CD4-positive, alpha-beta T cell (primary cell): ENCODE data around the gene TFAP2C. TPM values are rescaled to one million over a fixed set of nuclear protein-coding genes. Genes with fewer than 3 reads are reported as not detected.

Experiments used
- ATAC-seq: fragments of 200-7000 bp; cut with Tn5 transposase; one replicate; pipeline ENCODE4 v1.10.0; 2022; ENCODE audit warnings: mild to moderate bottlenecking; ENCODE audit not compliant: poor library complexity
- CTCF ChIA-PET: fragments of 350-600 bp; sonication (Branson Sonifier 250); formaldehyde crosslinking; loops from one replicate; lab custom pipeline; 2021; ENCODE audit warnings: antibody characterized with exemption, inconsistent platforms; lab: Charles Lee
- POLR2A ChIA-PET: fragments of 350-600 bp; sonication (Branson Sonifier 250); formaldehyde crosslinking; loops from one replicate; lab custom pipeline; 2021; ENCODE audit warnings: antibody characterized with exemption, inconsistent platforms; lab: Charles Lee
- DNase-seq, 14 experiments: peaks; one replicate each; pipeline ENCODE4 v3.0.0-alpha.2; 2013 to 2020; ENCODE audit warnings: mixed read lengths in 2 of 14
- H3K27ac ChIP-seq, 2 donors: one replicate each; pipeline versions ENCODE4 v1.5.1 to v1.7.0; 2013; ENCODE audit warnings: low read length in 2 of 2, low read depth in 1 of 2, mild to moderate bottlenecking in 1 of 2
- H3K27me3 ChIP-seq, 2 experiments: 1 replicate in 1 of 2; 2 replicates in 1 of 2; pipeline versions ENCODE4 v1.6.1 to v1.7.0; 2013; ENCODE audit warnings: low read length in 2 of 2, control low read depth in 1 of 2, mild to moderate bottlenecking in 1 of 2, moderate library complexity in 1 of 2; ENCODE audit not compliant: insufficient read depth in 2 of 2, control insufficient read depth in 1 of 2
- H3K36me3 ChIP-seq: one replicate; pipeline ENCODE4 v1.6.1; 2013; ENCODE audit warnings: low read length, control low read depth; ENCODE audit not compliant: insufficient read depth
- H3K4me1 ChIP-seq: one replicate; pipeline ENCODE4 v1.6.1; 2013; ENCODE audit warnings: low read length, control low read depth; ENCODE audit not compliant: insufficient read depth
- H3K4me3 ChIP-seq: one replicate; pipeline ENCODE4 v1.5.1; 2013; ENCODE audit warnings: mild to moderate bottlenecking, low read length, moderate library complexity
- H3K9me3 ChIP-seq, 2 experiments: 1 replicate in 1 of 2; 2 replicates in 1 of 2; pipeline versions ENCODE4 v1.6.1 to v1.7.0; 2013; ENCODE audit warnings: low read length in 2 of 2, mild to moderate bottlenecking in 2 of 2, control low read depth in 1 of 2, moderate library complexity in 1 of 2; ENCODE audit not compliant: control insufficient read depth in 1 of 2, insufficient read depth in 1 of 2
- H3K27ac Mint-ChIP-seq: one replicate; pipeline ENCODE4 v1.8.0; 2020; ENCODE audit warnings: mixed read lengths
- H3K27me3 Mint-ChIP-seq: one replicate; pipeline ENCODE4 v1.8.0; 2021; ENCODE audit warnings: mixed read lengths
- H3K36me3 Mint-ChIP-seq: one replicate; pipeline ENCODE4 v1.8.0; 2021; ENCODE audit warnings: low read depth, mixed read lengths
- H3K4me1 Mint-ChIP-seq: one replicate; pipeline ENCODE4 v1.8.0; 2021; ENCODE audit warnings: low read depth, mixed read lengths
- H3K4me3 Mint-ChIP-seq: one replicate; pipeline ENCODE4 v1.8.0; 2020; ENCODE audit warnings: mild to moderate bottlenecking, mixed read lengths
- H3K9me3 Mint-ChIP-seq: one replicate; pipeline ENCODE4 v1.8.0; 2020; ENCODE audit warnings: mixed read lengths
- intact Hi-C, 2 experiments: fragments of 100-400 bp; cut with DNase I in 1 of 2; cut with micrococcal nuclease in 1 of 2; formaldehyde crosslinking; loops; one replicate each; pipeline versions ENCODE4 v1.15.1 to v1.9.0; 2023 to 2025; cut with DNase I, micrococcal nuclease
- total RNA-seq, 174 experiments: library from RNA in 2 of 174; stranded (reverse) in 2 of 174; gene quantifications; one replicate each; pipeline ENCODE4 v1.2.3 and lab custom pipeline; 2021 to 2026
- TF ChIP-seq, protein P1 (sequence below): fragments of 200-600 bp; IDR thresholded peaks from one replicate; pipeline ENCODE4 v1.8.0; 2022; ENCODE audit warnings: antibody characterized with exemption, mild to moderate bottlenecking

TFAP2C gene
- total RNA-seq, 2 experiments from 2014 or later: not detected

DNA sequence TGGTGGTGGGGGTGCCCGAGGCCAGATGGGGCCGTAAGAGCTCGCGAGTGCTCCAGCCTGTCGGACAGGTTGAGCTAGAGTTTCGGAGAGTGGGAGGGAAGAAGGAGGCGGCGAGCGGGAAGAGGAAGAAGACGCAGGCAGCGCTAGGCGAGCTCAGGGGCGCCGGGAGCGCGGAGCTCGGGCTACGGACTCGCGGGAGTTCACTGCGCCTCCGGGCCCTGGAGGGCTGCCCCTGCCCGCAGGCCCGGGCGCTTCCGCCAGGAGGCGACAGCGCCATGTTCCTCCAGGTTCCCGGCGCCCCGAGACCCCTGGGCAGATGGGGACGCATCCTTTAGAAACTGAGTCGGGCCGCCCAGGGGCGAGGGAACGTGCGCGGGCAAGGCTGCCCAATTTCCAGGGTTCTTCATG is 984 bp downstream of the TFAP2C start:
- peaks cover 0 to 46% of the 10 kb centered on the region in 2 experiments for H3K9me3 ChIP-seq
- H3K27me3 ChIP-seq: peaks cover 61 to 73% of the 10 kb centered on the region in 2 experiments
- ATAC-seq (no peak), DNase-seq (no peak)
- H3K27ac ChIP-seq: no peak overlapping the region
- Mint-ChIP-seq H3K27me3 (peaks cover 59% of the 10 kb centered on the region), H3K27ac (no peak overlapping the region), H3K4me1 (peaks cover 11% of the 10 kb centered on the region), H3K9me3 (no peaks in the 10 kb centered on the region), H3K36me3 (no peaks in the 10 kb centered on the region), H3K4me3 (no peak overlapping the region)
- H3K36me3 ChIP-seq: no peaks in the 10 kb centered on the region
- H3K4me1 ChIP-seq: peaks cover 15% of the 10 kb centered on the region
- intact Hi-C loops: no loop called here
- POLR2A ChIA-PET: no interaction called here
- TF ChIP-seq, protein P1, sequence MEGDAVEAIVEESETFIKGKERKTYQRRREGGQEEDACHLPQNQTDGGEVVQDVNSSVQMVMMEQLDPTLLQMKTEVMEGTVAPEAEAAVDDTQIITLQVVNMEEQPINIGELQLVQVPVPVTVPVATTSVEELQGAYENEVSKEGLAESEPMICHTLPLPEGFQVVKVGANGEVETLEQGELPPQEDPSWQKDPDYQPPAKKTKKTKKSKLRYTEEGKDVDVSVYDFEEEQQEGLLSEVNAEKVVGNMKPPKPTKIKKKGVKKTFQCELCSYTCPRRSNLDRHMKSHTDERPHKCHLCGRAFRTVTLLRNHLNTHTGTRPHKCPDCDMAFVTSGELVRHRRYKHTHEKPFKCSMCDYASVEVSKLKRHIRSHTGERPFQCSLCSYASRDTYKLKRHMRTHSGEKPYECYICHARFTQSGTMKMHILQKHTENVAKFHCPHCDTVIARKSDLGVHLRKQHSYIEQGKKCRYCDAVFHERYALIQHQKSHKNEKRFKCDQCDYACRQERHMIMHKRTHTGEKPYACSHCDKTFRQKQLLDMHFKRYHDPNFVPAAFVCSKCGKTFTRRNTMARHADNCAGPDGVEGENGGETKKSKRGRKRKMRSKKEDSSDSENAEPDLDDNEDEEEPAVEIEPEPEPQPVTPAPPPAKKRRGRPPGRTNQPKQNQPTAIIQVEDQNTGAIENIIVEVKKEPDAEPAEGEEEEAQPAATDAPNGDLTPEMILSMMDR: no peak
- no peak overlapping the region for H3K4me3 ChIP-seq
- CTCF ChIA-PET: no interaction called here

- Mint-ChIP-seq H3K4me3 (no peak overlapping the region), H3K36me3 (no peaks in the 10 kb centered on the region), H3K9me3 (no peaks in the 10 kb centered on the region), H3K4me1 (peaks cover 11% of the 10 kb centered on the region), H3K27me3 (peaks cover 64% of the 10 kb centered on the region), H3K27ac (no peak overlapping the region)
- ChIA-PET CTCF (no interaction called here), POLR2A (no interaction called here)
- ATAC-seq (no peak), DNase-seq (no peak)
- Histone ChIP-seq H3K4me1 (peaks cover 15% of the 10 kb centered on the region), H3K4me3 (no peak overlapping the region), H3K27ac (no peak overlapping the region), H3K27me3 (peaks cover 55 to 67% of the 10 kb centered on the region in 2 experiments), H3K9me3 (peaks cover 0 to 42% of the 10 kb centered on the region in 2 experiments), H3K36me3 (no peaks in the 10 kb centered on the region)
- TF ChIP-seq, protein P1: no peak
- intact Hi-C loops: no loop called here
Observed at GRCh38 chr20:56630506-56631317, 1.6 kb downstream of the TFAP2C start.

DNA sequence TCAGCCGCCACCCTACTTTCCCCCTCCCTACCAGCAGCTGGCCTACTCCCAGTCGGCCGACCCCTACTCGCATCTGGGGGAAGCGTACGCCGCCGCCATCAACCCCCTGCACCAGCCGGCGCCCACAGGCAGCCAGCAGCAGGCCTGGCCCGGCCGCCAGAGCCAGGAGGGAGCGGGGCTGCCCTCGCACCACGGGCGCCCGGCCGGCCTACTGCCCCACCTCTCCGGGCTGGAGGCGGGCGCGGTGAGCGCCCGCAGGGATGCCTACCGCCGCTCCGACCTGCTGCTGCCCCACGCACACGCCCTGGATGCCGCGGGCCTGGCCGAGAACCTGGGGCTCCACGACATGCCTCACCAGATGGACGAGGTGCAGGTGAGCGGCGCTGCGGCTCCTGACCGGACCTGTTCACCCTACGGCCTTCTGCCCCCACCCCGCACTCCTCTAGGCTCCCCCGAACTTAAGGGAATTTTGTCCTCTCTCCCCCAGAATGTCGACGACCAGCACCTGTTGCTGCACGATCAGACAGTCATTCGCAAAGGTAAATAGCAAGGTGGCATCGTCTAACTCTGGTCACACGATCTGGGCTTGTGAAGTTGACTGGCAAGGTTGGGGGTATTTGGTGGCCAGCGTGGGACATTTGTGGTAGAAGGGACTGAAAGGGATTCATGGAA is 2.3 kb downstream of the TFAP2C start:
- H3K36me3 Mint-ChIP-seq: no peaks in the 10 kb centered on the region
- Histone ChIP-seq H3K27ac (no peak overlapping the region), H3K36me3 (no peaks in the 10 kb centered on the region), H3K4me3 (no peak overlapping the region), H3K27me3 (peaks cover 48 to 60% of the 10 kb centered on the region in 2 experiments), H3K4me1 (peaks cover 15% of the 10 kb centered on the region), H3K9me3 (peaks cover 0 to 34% of the 10 kb centered on the region in 2 experiments)
- TF ChIP-seq, protein P1: no peak
- H3K4me3 Mint-ChIP-seq: no peak overlapping the region
- peaks cover 11% of the 10 kb centered on the region for H3K4me1 Mint-ChIP-seq
- no peaks in the 10 kb centered on the region for H3K9me3 Mint-ChIP-seq
- DNase-seq (no peak), ATAC-seq (no peak)
- no peak overlapping the region for H3K27ac Mint-ChIP-seq
- POLR2A ChIA-PET: no interaction called here
- CTCF ChIA-PET: no interaction called here
- intact Hi-C loops: no loop called here
- H3K27me3 Mint-ChIP-seq: peaks cover 61% of the 10 kb centered on the region
